Naive thymus-derived CD4-positive, alpha-beta T cell (primary cell): ENCODE results near the gene EMC6. TPM values are rescaled to one million over a fixed set of nuclear protein-coding genes. Genes with fewer than 3 reads are reported as not detected.
A peak's percentile ranks its signal among the peaks of the same experiment; 100 is the strongest.

ENCODE experiments used
- ATAC-seq: fragments of 150-1000 bp; cut with Tn5 transposase; 2 replicates; pipeline ENCODE4 v1.10.0; 2021; ENCODE audit warnings: mild to moderate bottlenecking, moderate library complexity
- CTCF ChIA-PET: fragments of 350-600 bp; sonication (Branson Sonifier 250); formaldehyde crosslinking; loops from one replicate; lab custom pipeline; 2021; ENCODE audit warnings: antibody characterized with exemption; lab: Charles Lee
- POLR2A ChIA-PET: fragments of 350-600 bp; sonication (Branson Sonifier 250); formaldehyde crosslinking; loops from one replicate; lab custom pipeline; 2021; ENCODE audit warnings: antibody characterized with exemption, inconsistent platforms; lab: Charles Lee
- DNase-seq, 9 donors: peaks; one replicate each; pipeline versions ENCODE4 v3.0.0 to v3.0.0-alpha.2; 2020 to 2022; ENCODE audit warnings: mixed read lengths in 1 of 9
- H3K27ac ChIP-seq: one replicate; pipeline ENCODE4 v1.7.0; 2013; ENCODE audit warnings: mild to moderate bottlenecking, low read depth, low read length, moderate library complexity
- H3K27me3 ChIP-seq, 2 donors: one replicate each; pipeline ENCODE4 v1.7.0; 2013; ENCODE audit warnings: low read length in 2 of 2, mild to moderate bottlenecking in 2 of 2, moderate library complexity in 2 of 2; ENCODE audit not compliant: control insufficient read depth in 2 of 2, insufficient read depth in 2 of 2
- H3K36me3 ChIP-seq, 3 experiments: 1 replicate in 2 of 3; 2 replicates in 1 of 3; pipeline ENCODE4 v1.7.0; 2013; ENCODE audit warnings: low read length in 3 of 3, mild to moderate bottlenecking in 3 of 3, moderate library complexity in 1 of 3; ENCODE audit not compliant: insufficient read depth in 3 of 3, control insufficient read depth in 2 of 3
- H3K4me1 ChIP-seq, 2 donors: one replicate each; pipeline ENCODE4 v1.7.0; 2013; ENCODE audit warnings: low read length in 2 of 2, mild to moderate bottlenecking in 2 of 2, moderate library complexity in 1 of 2; ENCODE audit not compliant: control insufficient read depth in 2 of 2, insufficient read depth in 2 of 2
- H3K4me3 ChIP-seq: 2 replicates; pipeline ENCODE4 v1.7.0; 2013; ENCODE audit warnings: mild to moderate bottlenecking, low read length
- H3K9me3 ChIP-seq, 3 experiments: 1 replicate in 2 of 3; 2 replicates in 1 of 3; pipeline ENCODE4 v1.7.0; 2013; ENCODE audit warnings: low read length in 3 of 3; ENCODE audit not compliant: control insufficient read depth in 2 of 3
- H3K27ac Mint-ChIP-seq, 9 donors: one replicate each; pipeline ENCODE4 v1.8.0; 2020 to 2022; ENCODE audit warnings: mixed read lengths in 9 of 9, mild to moderate bottlenecking in 8 of 9, moderate library complexity in 5 of 9, inconsistent platforms in 2 of 9
- H3K27me3 Mint-ChIP-seq, 5 donors: one replicate each; pipeline ENCODE4 v1.8.0; 2021 to 2022; ENCODE audit warnings: mixed read lengths in 5 of 5, mild to moderate bottlenecking in 1 of 5
- H3K36me3 Mint-ChIP-seq, 5 donors: one replicate each; pipeline ENCODE4 v1.8.0; 2020 to 2022; ENCODE audit warnings: mixed read lengths in 5 of 5, mild to moderate bottlenecking in 3 of 5, inconsistent platforms in 1 of 5
- H3K4me1 Mint-ChIP-seq, 7 donors: one replicate each; pipeline ENCODE4 v1.8.0; 2020 to 2022; ENCODE audit warnings: mixed read lengths in 7 of 7, mild to moderate bottlenecking in 3 of 7, inconsistent platforms in 1 of 7
- H3K4me3 Mint-ChIP-seq, 10 donors: one replicate each; pipeline ENCODE4 v1.8.0; 2020 to 2022; ENCODE audit warnings: mild to moderate bottlenecking in 10 of 10, mixed read lengths in 10 of 10, moderate library complexity in 6 of 10, inconsistent platforms in 2 of 10
- H3K9me3 Mint-ChIP-seq, 11 donors: one replicate each; pipeline ENCODE4 v1.8.0; 2020 to 2022; ENCODE audit warnings: mixed read lengths in 11 of 11, mild to moderate bottlenecking in 4 of 11, inconsistent platforms in 1 of 11, moderate library complexity in 1 of 11
- intact Hi-C, 2 donors: fragments of 100-400 bp; cut with micrococcal nuclease; formaldehyde crosslinking; loops; one replicate each; pipeline ENCODE4 v1.15.1; 2023
- polyA plus RNA-seq, 2 donors: library from polyadenylated mRNA; unstranded; fragments of 300-500 nt; fragmentation: Illumina TruSeq; gene quantifications; one replicate each; pipeline ENCODE4 v1.2.3, GENCODE V29; 2021
- total RNA-seq, 6 experiments: library from RNA in 5 of 6; stranded (reverse) in 5 of 6; gene quantifications; 1 replicate in 5 of 6; 2 replicates in 1 of 6; pipeline ENCODE4 v1.2.3 and lab custom pipeline; 2021 to 2026

Gene EMC6
- total and polyA plus RNA-seq, 7 experiments from 2014 or later: 23.1 to 133 (median 32.8) TPM

GRCh38 chr17:3683054-3683511 is 14.5 kb downstream of the EMC6 start:
- Histone ChIP-seq H3K27me3 (no peaks in the 10 kb centered on the region), H3K9me3 (no peaks in the 10 kb centered on the region), H3K36me3 (peaks cover 0 to 19% (median 0%) of the 10 kb centered on the region in 3 experiments), H3K4me3 (no peak overlapping the region), H3K27ac (no peak overlapping the region), H3K4me1 (peaks cover 4 to 7% of the 10 kb centered on the region in 2 donors)
- POLR2A ChIA-PET: interaction anchor here (0.5 to 1.8 kb wide), 2 partner anchors 11 to 40 kb away, joined by 3 to 7 read pairs; partner anchors contain the start of gene HASPIN
- intact Hi-C loops: loop anchor here (2.0 kb wide), 4 partner anchors 28 to 144 kb away; partner anchors contain the start of gene HASPIN (in 2 of the 2)
- CTCF ChIA-PET: interaction anchor here (0.6 to 1.4 kb wide), 8 partner anchors 12 to 144 kb away, joined by 3 to 7 read pairs (median 3); no protein-coding TSS in a partner anchor
- peak; percentile 96 for ATAC-seq
- H3K4me1 Mint-ChIP-seq: peaks cover 0 to 25% (median 6%) of the 10 kb centered on the region in 7 donors
- DNase-seq: peak in 7 of 9 donors; percentile 39 to 67 (median 52)
- H3K27me3 Mint-ChIP-seq: no peaks in the 10 kb centered on the region
- H3K4me3 Mint-ChIP-seq: no peak overlapping the region
- peaks cover 0 to 22% (median 0%) of the 10 kb centered on the region in 5 donors for H3K36me3 Mint-ChIP-seq
- H3K27ac Mint-ChIP-seq: peak overlapping the region in 2 of 9 donors; percentile 9 to 65
- no peaks in the 10 kb centered on the region for H3K9me3 Mint-ChIP-seq

DNA sequence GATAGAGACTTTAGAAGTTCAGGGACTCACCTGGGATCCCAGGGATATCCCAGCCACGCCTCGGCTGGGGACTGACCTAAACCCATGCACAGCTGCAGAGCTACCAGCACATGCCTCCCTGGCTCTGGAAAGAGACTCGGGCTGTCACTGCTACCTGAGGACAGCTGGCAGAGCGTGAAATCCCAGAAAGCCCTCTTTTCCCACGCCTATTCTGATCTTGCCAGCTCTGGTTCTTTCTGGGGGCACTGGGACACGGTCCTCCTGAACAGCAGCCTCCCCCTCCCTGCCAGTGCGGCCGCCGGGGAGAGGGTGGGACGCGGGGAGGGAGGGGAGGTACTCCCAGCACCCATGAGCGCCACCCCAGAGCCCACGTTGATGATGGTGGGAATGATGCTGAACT is 16.6 kb downstream of the EMC6 start:
- DNase-seq (no peak), ATAC-seq (no peak)
- Histone ChIP-seq H3K4me1 (peaks cover 4 to 7% of the 10 kb centered on the region in 2 donors), H3K36me3 (peaks cover 0 to 12% (median 0%) of the 10 kb centered on the region in 3 experiments), H3K9me3 (no peaks in the 10 kb centered on the region), H3K27me3 (no peaks in the 10 kb centered on the region), H3K4me3 (no peak overlapping the region), H3K27ac (no peak overlapping the region)
- intact Hi-C loops: no loop called here
- POLR2A ChIA-PET: no interaction called here
- Mint-ChIP-seq H3K4me1 (peaks cover 0 to 18% (median 6%) of the 10 kb centered on the region in 7 donors), H3K27me3 (no peaks in the 10 kb centered on the region), H3K4me3 (no peak overlapping the region), H3K27ac (no peak overlapping the region), H3K36me3 (peaks cover 0 to 28% (median 3%) of the 10 kb centered on the region in 5 donors), H3K9me3 (no peaks in the 10 kb centered on the region)
- CTCF ChIA-PET: interaction anchor here (0.6 kb wide), 1 partner anchor 9 kb away, joined by 3 read pairs; no protein-coding TSS in a partner anchor

- H3K27ac Mint-ChIP-seq: no peak overlapping the region
- intact Hi-C loops: no loop called here
- POLR2A ChIA-PET: no interaction called here
- CTCF ChIA-PET: no interaction called here
- Histone ChIP-seq H3K9me3 (no peaks in the 10 kb centered on the region), H3K4me1 (peaks cover 3% of the 10 kb centered on the region in 2 donors), H3K36me3 (peaks cover 0 to 29% (median 0%) of the 10 kb centered on the region in 3 experiments), H3K27me3 (no peaks in the 10 kb centered on the region), H3K27ac (no peak overlapping the region), H3K4me3 (no peak overlapping the region)
- H3K36me3 Mint-ChIP-seq: peaks cover 0 to 15% (median 3%) of the 10 kb centered on the region in 5 donors
- no peak overlapping the region for H3K4me3 Mint-ChIP-seq
- ATAC-seq: no peak
- H3K27me3 Mint-ChIP-seq: no peaks in the 10 kb centered on the region
- no peaks in the 10 kb centered on the region for H3K9me3 Mint-ChIP-seq
- H3K4me1 Mint-ChIP-seq: peaks cover 0 to 22% (median 2%) of the 10 kb centered on the region in 7 donors
- no peak for DNase-seq
Observed at GRCh38 chr17:3688027-3688553, 19.5 kb downstream of the EMC6 start.

DNA sequence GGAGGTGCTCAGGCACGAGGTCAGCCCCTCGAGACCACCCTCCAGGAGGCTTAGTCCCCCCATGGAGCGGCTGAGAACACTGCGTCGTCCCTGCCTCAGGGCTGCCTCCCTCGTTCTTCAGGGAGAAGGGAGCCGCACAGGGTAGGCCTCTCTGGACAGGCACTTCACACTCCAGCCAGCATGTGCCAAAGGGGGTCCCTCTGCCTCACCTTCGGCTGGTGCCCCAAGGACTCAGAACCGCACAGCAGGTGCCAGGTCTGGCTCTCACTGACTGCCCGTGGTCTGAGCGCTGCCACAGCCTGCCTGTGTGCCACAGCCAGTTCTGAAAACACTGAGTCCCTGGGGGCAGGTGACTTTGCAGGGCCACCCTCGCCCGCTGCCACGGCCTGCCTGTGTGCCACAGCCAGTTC is 20.2 kb downstream of the EMC6 start:
- DNase-seq (no peak), ATAC-seq (no peak)
- no peaks in the 10 kb centered on the region for H3K9me3 Mint-ChIP-seq
- Histone ChIP-seq H3K4me1 (peaks cover 0 to 2% of the 10 kb centered on the region in 2 donors), H3K27ac (no peak overlapping the region), H3K4me3 (no peak overlapping the region), H3K9me3 (no peaks in the 10 kb centered on the region), H3K27me3 (no peaks in the 10 kb centered on the region), H3K36me3 (peaks cover 0 to 29% (median 0%) of the 10 kb centered on the region in 3 experiments)
- intact Hi-C loops: no loop called here
- H3K4me3 Mint-ChIP-seq: no peak overlapping the region
- H3K27ac Mint-ChIP-seq: no peak overlapping the region
- ChIA-PET POLR2A (interaction anchor here (0.6 kb wide), 1 partner anchor 1254 kb away, joined by 3 read pairs; no protein-coding TSS in a partner anchor), CTCF (no interaction called here)
- H3K4me1 Mint-ChIP-seq: peaks cover 0 to 24% (median 6%) of the 10 kb centered on the region in 7 donors
- H3K27me3 Mint-ChIP-seq: no peaks in the 10 kb centered on the region
- peaks cover 0 to 15% (median 3%) of the 10 kb centered on the region in 5 donors for H3K36me3 Mint-ChIP-seq

- Histone ChIP-seq H3K4me1 (peaks cover 0 to 3% of the 10 kb centered on the region in 2 donors), H3K27ac (no peak overlapping the region), H3K36me3 (peaks cover 0 to 29% (median 0%) of the 10 kb centered on the region in 3 experiments), H3K9me3 (no peaks in the 10 kb centered on the region), H3K4me3 (no peak overlapping the region), H3K27me3 (no peaks in the 10 kb centered on the region)
- ATAC-seq: no peak
- Mint-ChIP-seq H3K27me3 (no peaks in the 10 kb centered on the region), H3K4me3 (no peak overlapping the region), H3K27ac (peak overlapping the region in 3 of 9 donors; percentile 42 to 64 (median 63)), H3K9me3 (no peaks in the 10 kb centered on the region), H3K4me1 (peaks cover 3 to 30% (median 12%) of the 10 kb centered on the region in 7 donors), H3K36me3 (peaks cover 0 to 15% (median 3%) of the 10 kb centered on the region in 5 donors)
- POLR2A ChIA-PET: no interaction called here
- intact Hi-C loops: no loop called here
- no peak for DNase-seq
- CTCF ChIA-PET: no interaction called here
Observed at GRCh38 chr17:3689262-3690093, 20.9 kb downstream of the EMC6 start.

- intact Hi-C loops: no loop called here
- no peaks in the 10 kb centered on the region for H3K27me3 ChIP-seq
Observed at GRCh38 chr17:3690094-3690715, 21.6 kb downstream of the EMC6 start.

More at GRCh38 chr17:3690094-3690715, 21.6 kb downstream of the EMC6 start:
- DNase-seq: no peak
- ChIA-PET CTCF (no interaction called here), POLR2A (no interaction called here)
- H3K9me3 Mint-ChIP-seq: no peaks in the 10 kb centered on the region
- H3K36me3 Mint-ChIP-seq: peaks cover 0 to 15% (median 3%) of the 10 kb centered on the region in 5 donors
- ATAC-seq: no peak
- Histone ChIP-seq H3K36me3 (peaks cover 0 to 26% (median 0%) of the 10 kb centered on the region in 3 experiments), H3K4me1 (peaks cover 3 to 7% of the 10 kb centered on the region in 2 donors), H3K9me3 (no peaks in the 10 kb centered on the region), H3K4me3 (no peak overlapping the region), H3K27ac (no peak overlapping the region)
- H3K4me3 Mint-ChIP-seq: no peak overlapping the region
- no peaks in the 10 kb centered on the region for H3K27me3 Mint-ChIP-seq
- peaks cover 5 to 33% (median 16%) of the 10 kb centered on the region in 7 donors for H3K4me1 Mint-ChIP-seq
- no peak overlapping the region for H3K27ac Mint-ChIP-seq
